Parathyroid adenoma (tissue), 2 donors: Measurements from ENCODE around the gene RBM27.
A peak's percentile ranks its signal among the peaks of the same experiment; 100 is the strongest.

Experiments used
- H2AFZ ChIP-seq: fragments of 300-600 bp; sonication (generic); one replicate; pipeline ENCODE4 v1.7.0; 2017; ENCODE audit warnings: antibody characterized with exemption, mild to moderate bottlenecking
- H3K27ac ChIP-seq: fragments of 300-600 bp; sonication (generic); one replicate; pipeline ENCODE4 v1.7.0; 2017
- H3K27me3 ChIP-seq: fragments of 300-600 bp; sonication (generic); one replicate; pipeline ENCODE4 v1.7.0; 2017; ENCODE audit warnings: low read length; ENCODE audit not compliant: control insufficient read depth, insufficient read depth
- H3K36me3 ChIP-seq: fragments of 300-600 bp; sonication (generic); one replicate; pipeline ENCODE4 v1.7.0; 2017; ENCODE audit warnings: low read length; ENCODE audit not compliant: control insufficient read depth, insufficient read depth
- H3K4me1 ChIP-seq: fragments of 300-600 bp; sonication (generic); one replicate; pipeline ENCODE4 v1.7.0; 2017; ENCODE audit warnings: control low read depth
- H3K4me2 ChIP-seq: fragments of 300-600 bp; sonication (generic); one replicate; pipeline ENCODE4 v1.7.0; 2017; ENCODE audit warnings: low read length
- H3K4me3 ChIP-seq: fragments of 300-600 bp; sonication (generic); one replicate; pipeline ENCODE4 v1.7.0; 2017; ENCODE audit warnings: low read depth, low read length
- H3K79me2 ChIP-seq: fragments of 300-600 bp; sonication (generic); one replicate; pipeline ENCODE4 v1.7.0; 2017; ENCODE audit warnings: control low read depth
- H3K9ac ChIP-seq: fragments of 300-600 bp; sonication (generic); one replicate; pipeline ENCODE4 v1.7.0; 2017; ENCODE audit warnings: mild to moderate bottlenecking
- H3K9me3 ChIP-seq: fragments of 300-600 bp; sonication (generic); one replicate; pipeline ENCODE4 v1.7.0; 2017; ENCODE audit warnings: low read length; ENCODE audit not compliant: control insufficient read depth
- CTCF ChIP-seq: fragments of 300-600 bp; sonication (generic); IDR thresholded peaks from one replicate; pipeline ENCODE4 v1.7.0; 2017; ENCODE audit warnings: antibody characterized with exemption, mild to moderate bottlenecking
- donor health status: primary hyperparathyroidism.

RBM27 gene

GRCh38 chr5:146203011-146203871, at the start of gene RBM27:
Gene RBM27, plus strand, starts transcription at chr5:146203605. Its CDS starts 161 bp downstream, at chr5:146203766.
- Histone ChIP-seq H2AFZ (peak within 1 kb of the TSS; percentile 92), H3K27ac (peak within 1 kb of the TSS; percentile 72), H3K9me3 (no peaks in the 10 kb centered on the region), H3K4me3 (peak within 1 kb of the TSS; percentile 98), H3K4me2 (peak within 1 kb of the TSS; percentile 97), H3K4me1 (no peaks in the 10 kb centered on the region), H3K9ac (peak within 1 kb of the TSS; percentile 86), H3K27me3 (no peaks in the 10 kb centered on the region), H3K36me3 (no peaks in the 10 kb centered on the region), H3K79me2 (peaks cover 25% of the 10 kb centered on the region)
- TF ChIP-seq CTCF = no peak

GRCh38 chr5:146158255-146158654, 45.1 kb upstream of the RBM27 start:
- Histone ChIP-seq H3K36me3 (no peaks in the 10 kb centered on the region), H3K4me3 (no peak overlapping the region), H3K27me3 (no peaks in the 10 kb centered on the region), H3K27ac (no peak overlapping the region), H2AFZ (no peak overlapping the region), H3K9me3 (no peaks in the 10 kb centered on the region), H3K79me2 (no peaks in the 10 kb centered on the region), H3K4me2 (no peak overlapping the region), H3K4me1 (no peaks in the 10 kb centered on the region), H3K9ac (no peak overlapping the region)
- TF ChIP-seq CTCF = no peak

- H3K4me2 ChIP-seq = no peak overlapping the region
- no peaks in the 10 kb centered on the region for H3K27me3 ChIP-seq
- no peak overlapping the region for H3K4me3 ChIP-seq
- TF ChIP-seq CTCF = no peak
- H3K4me1 ChIP-seq = no peaks in the 10 kb centered on the region
- no peaks in the 10 kb centered on the region for H3K9me3 ChIP-seq
- H3K9ac ChIP-seq = no peak overlapping the region
- no peaks in the 10 kb centered on the region for H3K36me3 ChIP-seq
- H2AFZ ChIP-seq = no peak overlapping the region
- H3K27ac ChIP-seq = no peak overlapping the region
- H3K79me2 ChIP-seq = no peaks in the 10 kb centered on the region
Measured at GRCh38 chr5:146164382-146164781, 39.0 kb upstream of the RBM27 start.

GRCh38 chr5:146165460-146165859, 37.9 kb upstream of the RBM27 start:
- H3K27me3 ChIP-seq = no peaks in the 10 kb centered on the region
- H3K79me2 ChIP-seq = no peaks in the 10 kb centered on the region
- no peak overlapping the region for H3K27ac ChIP-seq
- TF ChIP-seq CTCF = no peak
- no peaks in the 10 kb centered on the region for H3K36me3 ChIP-seq
- H2AFZ ChIP-seq = no peak overlapping the region
- no peak overlapping the region for H3K4me2 ChIP-seq
- no peak overlapping the region for H3K9ac ChIP-seq
- H3K4me3 ChIP-seq = no peak overlapping the region
- H3K4me1 ChIP-seq = no peaks in the 10 kb centered on the region
- H3K9me3 ChIP-seq = no peaks in the 10 kb centered on the region

- Histone ChIP-seq H3K27ac (no peak overlapping the region), H2AFZ (no peak overlapping the region), H3K36me3 (no peaks in the 10 kb centered on the region), H3K4me2 (no peak overlapping the region), H3K27me3 (no peaks in the 10 kb centered on the region), H3K79me2 (no peaks in the 10 kb centered on the region), H3K9ac (no peak overlapping the region), H3K4me3 (no peak overlapping the region), H3K4me1 (no peaks in the 10 kb centered on the region), H3K9me3 (no peaks in the 10 kb centered on the region)
- TF ChIP-seq CTCF = no peak
Measured at GRCh38 chr5:146165903-146166302, 37.5 kb upstream of the RBM27 start.
